ENCODE data around the gene RNF217.

RNF217 gene

GRCh38 chr6:124990988-124991387 is 28.8 kb downstream of the RNF217 start:
- DNase-seq: no peak

GRCh38 chr6:124991764-124992295 is 29.6 kb downstream of the RNF217 start:
- no peak for DNase-seq

DNA sequence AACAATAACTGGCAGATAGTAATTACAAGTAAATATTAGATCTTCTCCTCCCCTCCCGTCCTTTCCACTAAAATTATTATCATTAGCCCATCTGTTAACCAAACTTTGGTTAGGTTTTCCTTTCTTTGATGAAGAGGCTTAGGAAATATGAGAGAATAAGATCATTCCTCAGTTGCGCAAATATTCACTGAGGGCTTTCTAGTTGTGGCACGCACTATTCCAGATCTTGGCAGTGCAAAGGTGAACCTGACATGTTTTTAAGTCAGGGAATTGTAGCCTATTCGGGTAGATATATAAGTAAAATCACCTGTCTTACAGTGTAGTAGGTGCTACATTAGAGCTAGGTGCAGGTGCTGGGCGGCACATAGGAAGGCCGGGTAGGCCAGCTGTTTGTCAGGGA is 31.1 kb downstream of the RNF217 start:
- no peak for DNase-seq

DNA sequence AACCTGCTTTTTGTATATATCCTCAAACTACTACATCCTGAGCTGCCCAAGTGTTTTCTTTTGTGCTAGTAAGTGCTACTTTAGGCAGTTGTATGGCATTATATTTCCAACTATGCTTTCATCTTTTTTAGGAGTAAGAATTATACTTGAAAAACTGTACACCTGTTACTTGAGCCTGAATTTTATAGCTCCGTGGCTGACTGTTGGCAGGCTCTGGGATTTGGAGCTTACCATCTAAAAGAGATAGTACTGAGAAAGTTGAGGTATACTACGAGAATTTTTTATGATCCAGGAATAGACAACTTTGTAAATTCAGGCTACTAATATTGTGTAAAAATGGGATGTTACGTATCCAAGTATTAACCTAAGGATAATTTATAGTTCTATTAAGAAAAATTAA is 32.4 kb downstream of the RNF217 start:
- no peak for DNase-seq

GRCh38 chr6:124995131-124995530 is 32.9 kb downstream of the RNF217 start:
- no peak for DNase-seq

GRCh38 chr6:124995645-124996325 is 33.5 kb downstream of the RNF217 start:
- DNase-seq: no peak

- DNase-seq: no peak
Measured at GRCh38 chr6:124996411-124996810, 34.2 kb downstream of the RNF217 start.

DNA sequence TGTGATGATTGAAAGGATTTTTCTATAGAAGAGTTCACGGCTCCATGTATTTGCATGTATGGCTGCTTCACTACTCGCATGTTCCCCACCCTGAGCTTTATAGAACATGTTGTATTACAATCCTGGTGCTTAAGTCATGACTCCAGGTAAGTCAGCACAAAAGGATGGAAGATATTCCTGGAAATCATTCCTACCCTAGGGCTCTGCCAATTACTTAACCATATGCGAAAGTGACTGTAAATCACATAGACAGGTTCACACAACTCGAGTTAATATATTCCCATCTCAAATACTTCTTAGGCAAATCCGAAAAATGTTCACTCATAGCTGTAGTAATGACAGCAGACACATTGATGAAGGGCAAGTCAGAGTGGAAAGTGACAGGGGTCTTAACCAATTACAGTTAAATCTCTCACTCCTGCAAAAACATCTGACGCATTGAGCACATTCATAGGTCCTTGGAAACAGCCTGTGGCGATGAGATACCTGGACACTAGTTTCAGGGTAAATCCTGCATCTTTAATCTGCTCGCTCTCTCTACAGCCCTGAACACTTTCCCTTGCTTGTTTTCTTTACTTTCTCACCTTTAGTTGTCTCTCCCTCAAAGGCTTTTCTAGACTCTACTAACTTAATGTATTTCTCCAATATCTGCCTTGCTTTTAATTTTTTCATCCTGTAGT is 35.1 kb downstream of the RNF217 start:
- no peak for DNase-seq

- DNase-seq: no peak
Measured at GRCh38 chr6:124999105-124999764, 37.0 kb downstream of the RNF217 start.

DNA sequence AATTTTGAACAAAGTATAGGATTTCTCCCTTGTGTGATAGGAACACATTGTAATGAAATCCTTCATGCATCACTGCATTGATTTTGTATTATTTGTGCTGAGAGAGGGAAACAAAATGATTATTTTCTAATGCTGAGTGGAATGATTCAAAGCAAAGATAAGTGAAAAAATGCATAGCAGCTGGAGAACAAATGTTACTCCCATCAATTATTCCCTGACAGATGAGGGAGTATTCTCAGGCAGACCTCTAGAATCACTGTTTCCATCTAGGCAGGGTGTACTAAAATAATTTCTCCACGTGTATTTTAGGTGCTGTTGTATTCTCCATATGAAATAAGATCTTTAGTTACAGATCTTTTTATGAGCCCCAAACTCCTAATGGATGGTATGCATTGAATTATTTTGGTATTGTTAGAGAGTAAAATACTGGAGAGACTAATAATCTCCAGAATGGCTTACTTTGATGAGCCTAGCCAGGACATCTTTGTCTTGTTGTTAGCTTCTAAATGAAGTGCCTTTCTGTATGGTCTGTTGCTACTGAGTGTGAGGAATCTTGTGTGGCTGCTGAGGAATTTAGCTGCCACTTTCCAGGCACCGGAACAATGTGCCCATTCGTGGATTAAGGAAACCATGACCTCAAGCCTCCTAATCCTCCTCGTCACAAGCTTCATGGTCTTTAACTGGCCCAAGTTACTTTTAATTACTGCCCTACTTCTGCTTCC is 39.6 kb downstream of the RNF217 start:
- DNase-seq: no peak

DNA sequence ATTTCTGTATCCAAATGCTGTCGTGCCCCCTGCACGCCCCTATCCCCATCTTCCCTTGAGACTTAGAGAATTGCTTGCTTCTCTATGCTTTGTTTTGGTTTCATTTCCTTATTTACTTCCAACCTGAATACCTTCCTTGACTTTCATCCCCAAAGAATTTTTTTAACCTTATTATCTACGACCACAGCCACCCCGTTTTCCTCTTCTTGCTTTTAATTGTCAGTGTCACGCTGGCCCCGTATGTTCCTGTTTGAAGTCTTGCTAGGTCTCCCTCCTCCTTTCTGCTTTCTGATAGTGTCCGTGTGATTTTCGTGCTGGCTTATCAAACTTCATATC is 40.1 kb downstream of the RNF217 start:
- no peak for DNase-seq

DNA sequence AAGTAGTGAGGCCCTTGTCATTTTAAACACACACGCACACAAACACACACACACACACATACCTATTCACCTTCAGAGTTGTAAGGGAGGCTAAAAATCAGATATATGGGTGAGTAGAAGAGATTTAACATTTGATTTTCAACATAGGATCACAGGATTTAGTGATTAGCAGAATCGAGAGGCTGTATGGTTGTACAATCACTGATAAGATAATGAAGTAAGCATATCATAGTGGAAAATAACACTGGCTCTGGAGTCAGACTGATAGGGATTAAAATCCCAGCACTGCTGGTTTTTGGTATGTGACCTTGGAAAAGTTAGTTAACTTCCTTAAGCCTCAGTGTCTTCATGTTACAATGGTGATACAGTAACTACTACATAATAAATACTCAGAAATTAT is 40.8 kb downstream of the RNF217 start:
- DNase-seq: no peak

DNA sequence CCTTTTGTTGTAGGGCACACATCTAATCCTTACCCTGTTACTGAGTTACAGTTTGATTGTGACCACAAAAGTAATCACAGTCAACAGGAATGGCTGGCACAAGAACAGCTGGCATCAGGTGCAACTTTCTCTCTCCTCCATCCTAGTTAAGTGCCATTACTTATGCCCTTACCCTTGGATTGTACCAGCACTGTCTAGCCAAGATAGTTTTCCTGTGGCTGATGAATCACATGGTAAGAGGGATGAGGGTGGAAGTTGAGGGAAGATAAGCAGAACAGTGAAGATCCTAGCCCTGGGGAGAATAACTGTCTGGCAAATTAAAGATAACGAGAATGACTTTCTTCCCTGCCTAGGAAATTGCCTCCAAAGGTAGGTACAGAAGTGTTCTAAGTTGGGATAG is 42.0 kb downstream of the RNF217 start:
- no peak for DNase-seq

- DNase-seq: no peak
Measured at GRCh38 chr6:125004797-125005595, 42.8 kb downstream of the RNF217 start.

- DNase-seq: no peak
Measured at GRCh38 chr6:125008261-125008703, 46.0 kb downstream of the RNF217 start.

DNA sequence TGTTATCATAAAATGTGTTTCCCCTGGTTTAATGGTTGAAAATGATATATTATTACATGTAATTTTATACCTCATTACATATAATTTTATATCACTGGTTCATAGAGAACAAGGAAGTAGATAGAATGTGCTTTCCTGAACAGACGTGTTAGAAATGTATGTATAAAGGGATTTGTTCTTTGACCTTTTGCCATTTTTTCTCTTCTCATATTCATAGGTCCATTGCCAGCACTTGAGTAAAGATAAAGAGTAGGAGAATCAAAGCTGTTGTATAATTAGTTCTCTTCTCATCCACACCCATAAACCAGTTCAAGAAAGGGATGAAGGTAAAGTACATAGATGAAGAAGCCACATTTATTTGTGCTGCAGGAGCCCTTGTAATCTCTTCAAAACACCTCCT is 46.7 kb downstream of the RNF217 start:
- DNase-seq: no peak

GRCh38 chr6:125009578-125009977 is 47.3 kb downstream of the RNF217 start:
- no peak for DNase-seq

DNA sequence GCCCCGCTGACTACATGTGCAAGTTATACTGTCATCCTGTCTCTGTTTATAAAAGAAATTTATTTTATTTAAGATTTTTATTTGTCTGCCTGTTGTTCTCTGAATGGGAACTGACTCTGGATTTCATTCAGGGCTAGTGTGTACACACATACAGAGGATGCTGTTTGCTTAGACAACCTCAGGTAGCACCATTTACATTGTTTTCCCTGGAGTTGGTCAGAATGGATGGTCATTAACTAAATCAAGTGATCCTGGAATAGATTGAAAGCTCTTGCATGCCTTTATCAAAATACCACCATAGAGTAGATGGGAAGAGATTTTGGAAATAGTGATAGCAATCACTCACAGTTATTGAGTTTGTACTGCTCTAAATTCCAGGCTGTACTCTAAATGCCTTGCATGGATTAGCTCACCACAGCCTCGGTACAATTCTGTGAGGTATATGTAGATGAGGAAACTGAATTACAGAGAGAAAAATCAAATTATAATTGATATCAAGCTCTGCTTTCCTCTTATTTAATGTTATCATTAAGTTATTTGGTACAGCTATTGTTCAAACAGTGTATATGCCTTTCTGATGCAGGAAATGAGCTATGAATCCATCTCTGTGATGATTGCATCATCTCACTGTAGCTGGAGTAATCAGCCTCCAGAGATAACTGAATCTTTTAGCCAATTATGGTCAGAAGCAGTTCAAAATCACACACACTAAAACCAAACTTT is 51.9 kb downstream of the RNF217 start:
- DNase-seq: no peak

DNA sequence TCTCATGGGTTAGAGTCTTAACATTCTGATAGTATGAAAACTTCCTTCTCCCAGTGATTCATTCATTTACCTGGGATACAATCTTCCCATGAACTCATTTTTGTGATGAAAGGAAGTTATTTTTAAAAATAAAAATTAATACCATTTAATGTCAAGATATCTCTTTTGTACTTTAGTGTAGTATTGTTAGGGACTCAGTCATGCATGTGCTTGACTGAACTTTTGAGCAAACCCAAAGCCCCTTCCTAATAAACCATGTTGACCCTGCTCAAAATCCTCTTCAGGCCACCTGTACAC is 52.4 kb downstream of the RNF217 start:
- no peak for DNase-seq

DNA sequence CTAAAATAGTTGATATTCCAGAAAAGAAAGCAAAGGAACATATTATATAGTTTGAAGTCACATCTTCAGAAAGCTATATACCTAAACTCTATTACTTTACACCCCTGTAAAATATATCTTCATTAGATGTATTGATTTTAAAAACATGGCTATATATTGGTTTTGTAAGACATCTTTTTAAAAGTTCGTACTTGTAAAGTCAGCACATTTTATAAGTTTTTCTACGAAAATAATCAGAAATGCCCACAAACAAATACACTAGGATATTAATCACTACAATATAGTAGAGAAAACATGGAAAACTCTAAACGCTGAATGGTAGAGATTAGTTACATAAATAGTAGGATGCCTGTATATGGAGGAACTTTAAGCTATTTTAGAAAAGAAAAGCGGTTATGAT is 52.9 kb downstream of the RNF217 start:
- DNase-seq: no peak

DNA sequence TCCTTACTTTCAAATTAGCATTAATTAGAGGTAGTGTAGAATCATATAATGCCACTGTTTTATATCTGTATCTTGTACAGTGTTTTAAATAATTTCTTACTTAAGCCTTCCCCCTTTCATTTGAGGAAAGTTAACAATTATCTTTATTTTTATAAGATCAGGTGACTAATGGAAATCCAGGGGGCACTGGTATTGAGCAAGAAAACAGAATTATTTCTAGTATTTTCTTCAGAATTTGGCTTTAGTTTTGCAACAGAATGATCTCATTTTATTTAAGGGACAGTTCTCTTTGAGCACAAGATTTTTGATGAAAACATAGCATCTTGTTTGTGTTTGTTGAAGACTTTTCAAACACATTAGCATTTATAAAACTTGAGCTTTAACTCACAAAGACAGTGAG is 55.9 kb downstream of the RNF217 start:
- no peak for DNase-seq

DNA sequence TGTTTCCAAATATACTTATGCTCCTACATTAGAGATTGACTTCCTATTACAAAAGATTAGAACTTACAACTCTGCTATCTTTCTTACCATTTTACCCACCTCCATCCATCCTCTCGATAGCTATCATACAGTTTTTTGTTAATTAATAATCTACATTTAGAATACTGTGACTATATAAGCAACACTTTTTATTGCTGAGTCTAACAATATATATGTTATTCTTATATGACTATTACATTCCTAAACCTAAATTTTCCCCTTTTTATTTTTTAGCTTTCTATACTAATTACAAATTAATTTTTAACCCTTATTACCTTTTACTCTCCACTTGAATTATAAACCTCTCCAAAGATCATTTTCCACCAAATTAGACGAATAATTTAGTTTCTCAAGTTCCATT is 57.0 kb downstream of the RNF217 start:
- DNase-seq: no peak

Data from CD4-positive, alpha-beta T cell treated with Interleukin-21 for 1 hour (primary cell).